ENCODE results near the gene ANKS1A.
"Not testable (repeated sequence)": the region's sequence is repeated elsewhere in the genome, so short reads cannot be mapped to it uniquely, and the experiment has no call there.

ANKS1A gene

DNA sequence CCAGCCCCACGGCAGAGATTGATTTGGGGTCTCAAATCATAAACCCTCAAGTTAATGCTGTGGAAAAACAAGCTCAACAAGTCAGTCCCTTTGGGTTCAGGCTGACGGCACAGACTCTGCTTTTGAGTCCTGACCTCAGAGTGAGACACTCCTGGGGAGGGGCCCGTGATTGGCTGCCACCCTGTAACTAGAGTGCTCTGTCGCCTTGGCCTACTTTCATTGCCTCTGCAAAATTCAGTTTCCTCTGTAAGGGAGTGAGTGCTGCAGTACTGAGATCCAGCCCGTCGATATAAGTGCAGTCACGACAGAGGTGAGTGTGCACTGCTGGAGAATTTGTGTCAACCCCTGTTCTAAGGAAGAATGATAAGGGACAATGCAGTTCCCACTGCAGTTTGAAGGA lies 105.6 kb downstream of the ANKS1A start:
- H3K4me3 ChIP-seq (ENCODE audit: low read length), result no peak overlapping the region
- H3K4me1 ChIP-seq (ENCODE audit: insufficient read depth, low read length), result peaks cover 16% of the 10 kb centered on the region
- H3K36me3 ChIP-seq (ENCODE audit: insufficient read depth, low read length), result peaks cover 66% of the 10 kb centered on the region
- no peaks in the 10 kb centered on the region for H3K27me3 ChIP-seq (ENCODE audit: insufficient read depth, low read length)
- no peak overlapping the region for H3K9ac ChIP-seq (ENCODE audit: low read depth, low read length)
- peak overlapping the region; percentile 6; the same call in 1 of the 2 replicates for H3K27ac ChIP-seq (ENCODE audit: low read depth, low read length)
- H3K9me3 ChIP-seq (ENCODE audit: insufficient read depth, low read depth, low read length), result no peaks in the 10 kb centered on the region
- WGBS, result 92% methylated on average over 7 of the region's 7 CpGs

DNA sequence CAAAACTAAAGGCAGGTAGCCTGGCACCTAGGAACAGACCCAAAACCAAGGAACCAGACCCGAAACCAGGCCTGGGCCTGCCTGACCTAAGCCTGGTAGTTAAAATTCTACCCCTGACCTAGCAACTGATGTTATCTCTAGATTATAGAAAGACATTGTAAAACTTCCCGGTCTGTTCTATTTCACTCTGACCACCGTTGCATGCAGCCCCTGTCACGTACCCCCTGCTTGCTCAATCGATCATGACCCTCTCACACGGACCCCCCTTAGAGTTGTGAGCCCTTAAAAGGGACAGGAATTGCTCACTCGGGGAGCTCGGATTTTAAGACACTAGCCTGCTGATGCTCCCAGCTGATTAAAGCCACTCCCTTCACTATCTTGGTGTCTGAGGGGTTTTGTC lies 109.4 kb downstream of the ANKS1A start:
- H3K4me3 ChIP-seq (ENCODE audit: low read length); H3K4me1 ChIP-seq (ENCODE audit: insufficient read depth, low read length); H3K27ac ChIP-seq (ENCODE audit: low read depth, low read length); H3K27me3 ChIP-seq (ENCODE audit: insufficient read depth, low read length); H3K9ac ChIP-seq (ENCODE audit: low read depth, low read length); H3K9me3 ChIP-seq (ENCODE audit: insufficient read depth, low read depth, low read length): not testable (repeated sequence)
- 91% methylated on average over 8 of the region's 8 CpGs for WGBS
- H3K36me3 ChIP-seq (ENCODE audit: insufficient read depth, low read length), result peaks cover 42% of the 10 kb centered on the region

DNA sequence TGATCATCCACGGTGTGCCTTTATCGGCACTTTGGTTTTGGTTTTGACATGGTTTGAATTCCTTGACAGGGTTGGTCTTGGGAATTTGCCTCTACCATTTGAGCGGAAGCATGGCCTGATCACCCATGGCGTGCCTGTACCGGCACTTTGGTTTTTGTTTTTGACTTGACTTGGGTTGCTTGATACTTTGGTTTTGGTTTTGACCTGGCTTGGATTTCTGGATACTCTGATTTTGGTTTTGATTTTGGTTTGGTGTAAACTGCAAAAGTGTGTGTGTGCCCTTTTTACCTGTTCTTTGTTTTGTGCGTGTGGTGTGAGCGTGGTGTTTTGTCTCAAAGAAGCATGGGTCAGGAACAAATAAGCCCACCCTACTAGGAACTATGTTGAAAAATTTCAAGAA lies 110.1 kb downstream of the ANKS1A start:
- H3K4me1 ChIP-seq (ENCODE audit: insufficient read depth, low read length); H3K27me3 ChIP-seq (ENCODE audit: insufficient read depth, low read length); H3K9me3 ChIP-seq (ENCODE audit: insufficient read depth, low read depth, low read length); H3K4me3 ChIP-seq (ENCODE audit: low read length); H3K27ac ChIP-seq (ENCODE audit: low read depth, low read length); H3K9ac ChIP-seq (ENCODE audit: low read depth, low read length): not testable (repeated sequence)
- 97% methylated on average over 7 of the region's 7 CpGs for WGBS
- peaks cover 35% of the 10 kb centered on the region for H3K36me3 ChIP-seq (ENCODE audit: insufficient read depth, low read length)

DNA sequence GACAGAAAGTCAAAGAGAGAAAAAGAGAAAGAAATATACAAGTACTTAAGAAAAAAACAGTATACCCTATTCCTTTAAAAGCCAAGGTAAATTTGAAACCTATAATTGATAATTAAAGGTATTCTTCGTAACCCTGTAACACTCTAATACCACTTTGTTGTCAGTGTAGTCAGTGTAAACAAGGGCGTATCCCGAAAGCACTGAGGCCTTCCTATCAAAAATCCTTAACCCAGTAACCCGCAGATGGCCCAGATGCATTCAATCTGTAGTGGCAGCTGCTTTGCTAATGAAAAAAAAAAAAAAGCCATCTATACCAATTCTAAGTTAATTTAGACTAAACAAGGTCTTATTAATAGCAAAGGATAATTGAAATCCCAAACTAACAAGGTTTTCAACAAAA lies 110.9 kb downstream of the ANKS1A start:
- H3K4me1 ChIP-seq (ENCODE audit: insufficient read depth, low read length); H3K27ac ChIP-seq (ENCODE audit: low read depth, low read length); H3K9me3 ChIP-seq (ENCODE audit: insufficient read depth, low read depth, low read length); H3K27me3 ChIP-seq (ENCODE audit: insufficient read depth, low read length); H3K4me3 ChIP-seq (ENCODE audit: low read length); H3K9ac ChIP-seq (ENCODE audit: low read depth, low read length): not testable (repeated sequence)
- 88% methylated on average over 3 of the region's 4 CpGs for WGBS
- H3K36me3 ChIP-seq (ENCODE audit: insufficient read depth, low read length), result peaks cover 27% of the 10 kb centered on the region

DNA sequence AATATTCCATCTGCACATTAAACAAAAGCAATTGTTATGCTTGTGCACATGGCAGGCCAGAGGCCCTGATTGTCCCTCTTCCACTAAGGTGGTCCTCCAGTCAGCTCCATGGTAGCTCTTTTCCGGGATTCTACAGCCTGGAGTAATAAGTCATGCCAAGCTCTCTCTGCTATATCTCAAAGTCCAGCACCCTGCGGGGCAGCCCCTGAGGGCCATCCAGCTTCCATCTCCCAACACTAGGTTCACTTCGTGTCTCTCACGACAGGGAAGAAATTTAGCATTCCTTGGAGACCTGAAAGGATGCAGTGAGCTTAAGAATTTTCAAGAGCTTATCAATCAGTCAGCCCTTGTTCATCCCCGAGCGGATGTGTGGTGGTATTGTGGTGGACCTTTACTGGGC lies 112.3 kb downstream of the ANKS1A start:
- not testable (repeated sequence) for H3K27me3 ChIP-seq (ENCODE audit: insufficient read depth, low read length); H3K27ac ChIP-seq (ENCODE audit: low read depth, low read length); H3K9me3 ChIP-seq (ENCODE audit: insufficient read depth, low read depth, low read length); H3K9ac ChIP-seq (ENCODE audit: low read depth, low read length); H3K4me3 ChIP-seq (ENCODE audit: low read length); H3K4me1 ChIP-seq (ENCODE audit: insufficient read depth, low read length)
- H3K36me3 ChIP-seq (ENCODE audit: insufficient read depth, low read length), result peaks cover 14% of the 10 kb centered on the region; the same call in 1 of the 2 replicates
- WGBS, result 76% methylated on average over 4 of the region's 6 CpGs

DNA sequence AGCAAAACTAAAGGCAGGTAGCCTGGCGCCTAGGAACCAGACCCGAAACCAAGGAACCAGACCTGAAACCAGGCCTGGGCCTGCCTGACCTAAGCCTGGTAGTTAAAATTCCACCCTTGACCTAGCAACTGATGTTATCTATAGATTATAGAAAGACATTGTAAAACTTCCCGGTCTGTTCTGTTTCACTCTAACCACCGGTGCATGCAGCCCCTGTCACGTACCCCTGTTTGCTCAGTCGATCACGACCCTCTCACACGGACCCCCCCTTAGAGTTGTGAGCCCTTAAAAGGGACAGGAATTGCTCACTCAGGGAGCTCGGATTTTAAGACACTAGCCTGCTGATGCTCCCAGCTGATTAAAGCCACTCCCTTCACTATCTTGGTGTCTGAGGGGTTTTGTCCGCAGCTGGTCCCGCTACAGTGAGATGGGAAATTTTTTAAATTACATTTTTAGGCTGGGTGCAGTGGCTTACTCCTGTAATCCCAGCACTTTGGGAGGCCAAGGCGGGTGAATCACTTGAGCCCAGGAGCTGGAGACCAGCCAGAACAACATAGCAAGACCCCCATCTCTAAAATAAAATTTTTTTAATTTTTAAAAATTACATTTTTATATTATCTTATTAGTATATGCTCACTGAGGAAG lies 115.0 kb downstream of the ANKS1A start:
- H3K9ac ChIP-seq (ENCODE audit: low read depth, low read length); H3K9me3 ChIP-seq (ENCODE audit: insufficient read depth, low read depth, low read length); H3K27me3 ChIP-seq (ENCODE audit: insufficient read depth, low read length); H3K36me3 ChIP-seq (ENCODE audit: insufficient read depth, low read length); H3K4me1 ChIP-seq (ENCODE audit: insufficient read depth, low read length); H3K27ac ChIP-seq (ENCODE audit: low read depth, low read length); H3K4me3 ChIP-seq (ENCODE audit: low read length): not testable (repeated sequence)
- WGBS, result 90% methylated on average over 10 of the region's 12 CpGs

DNA sequence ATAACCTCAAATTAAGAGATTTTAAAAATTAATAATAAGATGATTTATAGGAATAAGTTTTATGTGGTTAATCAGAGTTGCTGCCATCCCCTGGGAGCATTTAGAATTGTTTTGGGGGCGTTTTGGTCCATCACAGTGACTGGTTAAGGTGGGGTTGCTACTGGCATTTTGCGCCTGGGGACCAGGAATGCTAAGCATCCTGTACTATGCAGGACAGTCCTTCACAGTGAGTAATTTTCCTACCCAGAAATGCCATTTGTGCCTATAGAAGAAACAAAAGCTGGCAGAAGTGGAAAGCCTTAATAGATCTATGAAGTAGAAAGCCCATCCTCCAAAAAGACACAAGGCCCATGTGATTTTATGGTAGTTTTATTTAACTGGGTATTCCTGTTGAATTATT lies 118.0 kb downstream of the ANKS1A start:
- H3K4me3 ChIP-seq (ENCODE audit: low read length), result no peak overlapping the region
- no peaks in the 10 kb centered on the region for H3K27me3 ChIP-seq (ENCODE audit: insufficient read depth, low read length)
- peaks cover 9% of the 10 kb centered on the region; the same call in 1 of the 2 replicates for H3K36me3 ChIP-seq (ENCODE audit: insufficient read depth, low read length)
- no peaks in the 10 kb centered on the region for H3K4me1 ChIP-seq (ENCODE audit: insufficient read depth, low read length)
- WGBS, result 97% methylated on average over 2 of the region's 2 CpGs
- H3K9ac ChIP-seq (ENCODE audit: low read depth, low read length), result no peak overlapping the region
- no peaks in the 10 kb centered on the region for H3K9me3 ChIP-seq (ENCODE audit: insufficient read depth, low read depth, low read length)
- no peak overlapping the region for H3K27ac ChIP-seq (ENCODE audit: low read depth, low read length)

DNA sequence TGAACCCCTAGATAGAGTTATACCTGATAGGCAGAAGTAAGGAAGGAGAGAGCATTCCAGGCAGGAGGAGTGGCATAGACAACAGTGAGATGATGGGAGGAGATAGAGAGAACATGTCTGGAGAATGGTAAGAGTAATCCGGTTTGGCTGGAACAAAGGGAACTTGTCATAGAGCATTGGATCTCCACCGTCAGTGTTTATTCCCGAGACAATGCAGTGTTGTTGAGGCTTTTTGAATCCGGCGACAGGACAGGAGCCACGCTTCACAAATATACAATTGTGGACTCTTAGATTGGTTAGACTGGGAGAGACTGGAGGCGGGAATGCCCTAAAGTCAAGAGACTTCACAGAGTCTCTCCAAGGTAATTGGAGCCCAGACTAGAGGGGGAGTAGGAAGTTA lies 119.8 kb downstream of the ANKS1A start:
- Histone ChIP-seq H3K9ac (ENCODE audit: low read depth, low read length) (no peak overlapping the region), H3K4me3 (ENCODE audit: low read length) (no peak overlapping the region), H3K4me1 (ENCODE audit: insufficient read depth, low read length) (no peaks in the 10 kb centered on the region), H3K27me3 (ENCODE audit: insufficient read depth, low read length) (no peaks in the 10 kb centered on the region), H3K36me3 (ENCODE audit: insufficient read depth, low read length) (no peaks in the 10 kb centered on the region), H3K9me3 (ENCODE audit: insufficient read depth, low read depth, low read length) (no peaks in the 10 kb centered on the region), H3K27ac (ENCODE audit: low read depth, low read length) (no peak overlapping the region)
- WGBS, result 95% methylated on average over 7 of the region's 7 CpGs

DNA sequence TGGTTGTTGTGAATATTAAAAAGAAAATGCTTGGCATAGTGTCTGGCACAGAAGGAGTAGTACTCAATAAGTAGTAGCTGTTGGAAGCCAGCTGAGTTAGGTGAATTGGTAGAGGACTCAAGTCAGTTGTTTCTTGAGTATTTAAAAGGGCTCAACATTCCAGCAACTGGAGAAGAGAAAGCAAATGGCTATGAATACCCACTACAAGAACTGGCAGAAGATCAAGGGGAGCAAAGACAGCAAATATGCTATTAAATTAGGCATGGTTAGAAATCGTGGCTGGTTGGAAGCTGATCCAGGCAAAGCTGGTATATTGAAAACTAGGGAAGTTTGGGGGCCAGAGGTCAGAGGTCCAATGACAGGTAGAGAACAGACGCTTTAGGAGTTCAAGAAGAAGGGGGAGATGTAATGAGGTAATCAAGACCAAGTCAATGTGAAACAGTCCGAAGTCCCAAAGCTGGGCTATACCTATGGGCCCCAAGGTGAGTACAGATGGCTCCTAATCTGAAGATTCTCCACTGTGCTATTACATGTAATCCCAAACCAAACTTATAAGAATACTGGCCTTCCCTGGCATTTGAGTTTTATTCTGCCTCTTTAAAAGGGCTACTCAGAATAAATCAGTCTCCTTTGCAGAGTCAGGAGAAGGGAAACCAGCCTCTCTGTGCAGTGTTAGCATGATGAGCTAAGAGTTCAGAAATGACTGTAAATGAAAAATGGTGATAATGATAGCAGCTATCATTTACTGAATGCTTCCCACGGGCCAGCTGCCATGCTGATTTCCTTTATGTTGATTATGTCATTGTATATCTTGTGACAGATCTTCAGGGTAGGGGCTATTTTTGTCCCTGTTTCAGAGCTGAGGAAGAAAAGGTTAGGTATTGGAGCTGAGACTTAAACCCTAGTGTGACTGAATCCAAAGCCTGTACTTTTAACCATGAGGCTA lies 122.3 kb downstream of the ANKS1A start:
- Histone ChIP-seq H3K4me3 (ENCODE audit: low read length) (no peak overlapping the region), H3K27me3 (ENCODE audit: insufficient read depth, low read length) (no peaks in the 10 kb centered on the region), H3K4me1 (ENCODE audit: insufficient read depth, low read length) (no peaks in the 10 kb centered on the region), H3K27ac (ENCODE audit: low read depth, low read length) (no peak overlapping the region), H3K9me3 (ENCODE audit: insufficient read depth, low read depth, low read length) (no peaks in the 10 kb centered on the region), H3K9ac (ENCODE audit: low read depth, low read length) (no peak overlapping the region), H3K36me3 (ENCODE audit: insufficient read depth, low read length) (no peaks in the 10 kb centered on the region)
- 69% methylated on average over 4 of the region's 4 CpGs for WGBS

DNA sequence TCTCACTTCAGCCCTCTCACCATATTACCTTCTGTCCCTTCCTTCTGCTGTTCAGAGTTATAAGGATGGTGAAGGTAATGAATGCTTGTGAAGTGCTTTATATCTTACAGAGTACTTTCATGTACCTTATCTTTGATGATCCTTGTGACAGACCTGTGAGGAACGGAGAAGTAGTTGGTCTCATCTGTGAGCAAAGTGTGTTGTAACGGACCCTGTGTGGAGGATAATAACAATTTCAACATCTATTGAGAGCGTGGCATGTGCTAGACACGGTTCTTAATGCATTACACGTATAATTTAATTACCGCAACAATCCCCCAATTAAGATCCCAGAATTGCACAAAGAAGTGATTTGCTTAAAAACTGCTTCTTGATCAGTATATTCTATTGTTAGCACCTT lies 124.6 kb downstream of the ANKS1A start:
- H3K36me3 ChIP-seq (ENCODE audit: insufficient read depth, low read length), result peaks cover 9% of the 10 kb centered on the region; the same call in 1 of the 2 replicates
- H3K4me1 ChIP-seq (ENCODE audit: insufficient read depth, low read length), result no peaks in the 10 kb centered on the region
- no peaks in the 10 kb centered on the region for H3K9me3 ChIP-seq (ENCODE audit: insufficient read depth, low read depth, low read length)
- WGBS, result 97% methylated on average over 6 of the region's 6 CpGs
- no peak overlapping the region for H3K9ac ChIP-seq (ENCODE audit: low read depth, low read length)
- H3K27me3 ChIP-seq (ENCODE audit: insufficient read depth, low read length), result no peaks in the 10 kb centered on the region
- H3K4me3 ChIP-seq (ENCODE audit: low read length), result no peak overlapping the region
- H3K27ac ChIP-seq (ENCODE audit: low read depth, low read length), result no peak overlapping the region

DNA sequence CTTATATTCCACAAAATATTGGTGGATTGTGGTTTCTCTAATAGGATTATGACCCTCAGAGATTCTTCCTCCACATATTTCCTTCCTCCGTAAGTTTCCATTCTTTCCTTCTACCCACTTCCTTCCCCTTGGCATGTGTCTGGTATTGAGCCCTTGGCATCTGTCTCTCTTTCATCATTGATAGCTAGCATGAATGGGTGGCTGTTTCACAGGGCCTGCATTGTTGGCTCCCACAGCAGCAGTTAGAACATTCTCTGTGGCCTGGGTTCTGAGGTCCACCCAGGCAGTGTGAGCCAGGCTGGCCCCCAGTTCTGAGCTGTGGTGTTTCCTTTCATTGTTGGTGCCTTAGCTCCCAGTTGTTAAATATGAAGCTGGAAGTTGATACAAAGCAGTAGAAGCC lies 125.3 kb downstream of the ANKS1A start:
- H3K4me3 ChIP-seq (ENCODE audit: low read length), result no peak overlapping the region
- no peaks in the 10 kb centered on the region for H3K27me3 ChIP-seq (ENCODE audit: insufficient read depth, low read length)
- no peaks in the 10 kb centered on the region for H3K9me3 ChIP-seq (ENCODE audit: insufficient read depth, low read depth, low read length)
- WGBS, result 85% methylated on average over 1 of the region's 1 CpG
- no peak overlapping the region for H3K9ac ChIP-seq (ENCODE audit: low read depth, low read length)
- H3K4me1 ChIP-seq (ENCODE audit: insufficient read depth, low read length), result no peaks in the 10 kb centered on the region
- peaks cover 14% of the 10 kb centered on the region for H3K36me3 ChIP-seq (ENCODE audit: insufficient read depth, low read length)
- H3K27ac ChIP-seq (ENCODE audit: low read depth, low read length), result no peak overlapping the region
